NCI-H2227 (cell line): ENCODE measurements around the gene KCNQ5.

Experiments used
- DNase-seq: peaks from one replicate; lab custom pipeline; 2025; ENCODE audit not compliant: unreplicated experiment; lab: John Stamatoyannopoulos, UW

Gene KCNQ5

GRCh38 chr6:73086726-73087125 lies 464.9 kb downstream of the KCNQ5 start:
- no peak for DNase-seq

- no peak for DNase-seq
Measured at GRCh38 chr6:73088138-73088813, 466.4 kb downstream of the KCNQ5 start.

- DNase-seq: no peak
Measured at GRCh38 chr6:73104921-73105320, 483.1 kb downstream of the KCNQ5 start.

GRCh38 chr6:73107016-73107415 lies 485.2 kb downstream of the KCNQ5 start:
- DNase-seq: no peak

GRCh38 chr6:73108949-73109348 lies 487.1 kb downstream of the KCNQ5 start:
- DNase-seq: no peak

GRCh38 chr6:73109659-73110058 lies 487.8 kb downstream of the KCNQ5 start:
- DNase-seq: no peak

- DNase-seq: no peak
Measured at GRCh38 chr6:73116330-73116729, 494.5 kb downstream of the KCNQ5 start.

- no peak for DNase-seq
Measured at GRCh38 chr6:73121421-73121993, 499.6 kb downstream of the KCNQ5 start.

- no peak for DNase-seq
Measured at GRCh38 chr6:73123632-73124329, 501.9 kb downstream of the KCNQ5 start.

- no peak for DNase-seq
Measured at GRCh38 chr6:73129653-73130443, 508.0 kb downstream of the KCNQ5 start.

- no peak for DNase-seq
Measured at GRCh38 chr6:73131706-73132105, 509.8 kb downstream of the KCNQ5 start.

- DNase-seq: no peak
Measured at GRCh38 chr6:73134588-73134987, 512.7 kb downstream of the KCNQ5 start.

GRCh38 chr6:73139681-73140383 lies 518.0 kb downstream of the KCNQ5 start:
- no peak for DNase-seq

GRCh38 chr6:73143551-73143950 lies 521.7 kb downstream of the KCNQ5 start:
- DNase-seq: no peak

- no peak for DNase-seq
Measured at GRCh38 chr6:73144516-73144915, 522.7 kb downstream of the KCNQ5 start.

- DNase-seq: no peak
Measured at GRCh38 chr6:73145690-73146089, 523.8 kb downstream of the KCNQ5 start.

GRCh38 chr6:73151732-73152131 lies 529.9 kb downstream of the KCNQ5 start:
- no peak for DNase-seq

GRCh38 chr6:73152556-73152955 lies 530.7 kb downstream of the KCNQ5 start:
- DNase-seq: no peak

- no peak for DNase-seq
Measured at GRCh38 chr6:73152966-73153757, 531.3 kb downstream of the KCNQ5 start.
